Activated CD4-positive, alpha-beta T cell treated with anti-CD3 and anti-CD28 coated beads for 1 hour (primary cell): ENCODE results near the gene RBX1.
"Not testable (repeated sequence)": the region's sequence is repeated elsewhere in the genome, so short reads cannot be mapped to it uniquely, and the experiment has no call there.

Source experiments
- DNase-seq: peaks from one replicate; pipeline ENCODE4 v3.0.0-alpha.2; 2020

Gene RBX1

GRCh38 chr22:40950962-40951794, at the start of gene RBX1:
RBX1 (plus strand) TSS chr22:40951378; CDS start chr22:40951399, 21 bp downstream.
- peak; percentile 98 for DNase-seq

GRCh38 chr22:40904101-40904500, 47.1 kb upstream of the RBX1 start:
- no peak for DNase-seq

- DNase-seq = no peak
These were observed 42.3 kb upstream of the RBX1 start for GRCh38 chr22:40908895-40909294.

GRCh38 chr22:40911772-40912171, 39.4 kb upstream of the RBX1 start:
- no peak for DNase-seq

GRCh38 chr22:40912987-40913386, 38.2 kb upstream of the RBX1 start:
- not testable (repeated sequence) for DNase-seq

GRCh38 chr22:40919446-40919845, 31.7 kb upstream of the RBX1 start:
- no peak for DNase-seq

GRCh38 chr22:40920526-40920925, 30.7 kb upstream of the RBX1 start:
- no peak for DNase-seq

GRCh38 chr22:40922484-40923303, 28.5 kb upstream of the RBX1 start:
- no peak for DNase-seq

GRCh38 chr22:40928657-40929056, 22.5 kb upstream of the RBX1 start:
- DNase-seq = no peak

GRCh38 chr22:40932396-40932795, 18.8 kb upstream of the RBX1 start:
- no peak for DNase-seq

- no peak for DNase-seq
These were observed 12.0 kb upstream of the RBX1 start for GRCh38 chr22:40939202-40939601.

GRCh38 chr22:40951795-40952605, 822 bp downstream of the RBX1 start:
- DNase-seq = no peak

GRCh38 chr22:40953471-40953870, 2.3 kb downstream of the RBX1 start:
- no peak for DNase-seq

GRCh38 chr22:40954113-40954512, 2.9 kb downstream of the RBX1 start:
- no peak for DNase-seq

GRCh38 chr22:40955571-40955970, 4.4 kb downstream of the RBX1 start:
- no peak for DNase-seq

GRCh38 chr22:40957601-40958000, 6.4 kb downstream of the RBX1 start:
- DNase-seq = no peak

GRCh38 chr22:40958299-40958698, 7.1 kb downstream of the RBX1 start:
- DNase-seq = no peak

GRCh38 chr22:40960145-40960544, 9.0 kb downstream of the RBX1 start:
- no peak for DNase-seq

- no peak for DNase-seq
These were observed 15.0 kb downstream of the RBX1 start for GRCh38 chr22:40965936-40966725.

- no peak for DNase-seq
These were observed 15.5 kb downstream of the RBX1 start for GRCh38 chr22:40966726-40967085.

GRCh38 chr22:40967111-40967760, 16.1 kb downstream of the RBX1 start:
- no peak for DNase-seq

- DNase-seq = no peak
These were observed 21.4 kb downstream of the RBX1 start for GRCh38 chr22:40972587-40972986.
